SU-DHL-6 (cell line): ENCODE data around the gene ATG16L1.

Source experiments
- H2AFZ ChIP-seq: fragments of 200-600 bp; sonication (generic); 2 replicates; pipeline ENCODE4 v1.6.1; 2014; ENCODE audit warnings: low read depth, mild to moderate bottlenecking, moderate library complexity, mixed read lengths, antibody characterized with exemption, low read length; ENCODE audit not compliant: severe bottlenecking
- H3F3A ChIP-seq: fragments of 200-600 bp; shearing (Covaris generic); 2 replicates; pipeline ENCODE4 v1.6.0; 2016; ENCODE audit warnings: antibody characterized with exemption, mild to moderate bottlenecking; ENCODE audit not compliant: insufficient read depth
- H3K27ac ChIP-seq: fragments of 200-600 bp; sonication (generic); 2 replicates; pipeline ENCODE4 v1.5.1; 2016; ENCODE audit warnings: low read depth, mild to moderate bottlenecking, low read length, moderate library complexity, mixed read lengths
- H3K27me3 ChIP-seq: fragments of 200-600 bp; sonication (generic), shearing (Covaris generic); 2 replicates; pipeline ENCODE4 v1.6.0; 2014; ENCODE audit warnings: mild to moderate bottlenecking, low read length
- H3K36me3 ChIP-seq: fragments of 200-600 bp; sonication (generic); 2 replicates; pipeline ENCODE4 v1.6.1; 2014; ENCODE audit warnings: mild to moderate bottlenecking, low read length, mixed read lengths
- H3K4me2 ChIP-seq: fragments of 300-600, 200-600 bp; shearing (Covaris generic), sonication (generic); 2 replicates; pipeline ENCODE4 v1.6.0; 2014; ENCODE audit warnings: low read length, low read depth, mild to moderate bottlenecking; ENCODE audit not compliant: poor library complexity, severe bottlenecking
- H3K4me3 ChIP-seq: fragments of 200-600 bp; sonication (generic); 2 replicates; pipeline ENCODE4 v1.5.1; 2014; ENCODE audit warnings: antibody characterized with exemption, low read length, mild to moderate bottlenecking, mixed read lengths; ENCODE audit not compliant: insufficient read depth, poor library complexity, severe bottlenecking
- H3K79me2 ChIP-seq: fragments of 200-600 bp; sonication (generic); 2 replicates; pipeline ENCODE4 v1.6.1; 2014; ENCODE audit warnings: mild to moderate bottlenecking, low read length, moderate library complexity; ENCODE audit not compliant: insufficient read depth
- H3K9ac ChIP-seq: fragments of 200-600 bp; sonication (generic); 2 replicates; pipeline ENCODE4 v1.7.0; 2014; ENCODE audit warnings: mild to moderate bottlenecking, low read length
- H3K9me2 ChIP-seq: fragments of 200-600 bp; sonication (generic); replicated peaks from 2 replicates; pipeline ENCODE4 v1.6.1; 2014; ENCODE audit warnings: low read length; ENCODE audit not compliant: insufficient read depth
- H3K9me3 ChIP-seq: fragments of 200-600 bp; sonication (generic); 2 replicates; pipeline ENCODE4 v1.6.1; 2014; ENCODE audit warnings: low read length, mixed read lengths; ENCODE audit not compliant: insufficient read depth
- H4K20me1 ChIP-seq: fragments of 200-600 bp; sonication (generic); 2 replicates; pipeline ENCODE4 v1.6.1; 2014; ENCODE audit warnings: low read depth, mild to moderate bottlenecking, antibody characterized with exemption, low read length, moderate library complexity, mixed read lengths
- CTCF ChIP-seq: fragments of 200-600 bp; sonication (generic); IDR thresholded peaks from one replicate; pipeline ENCODE4 v1.5.1; 2017; ENCODE audit warnings: antibody characterized with exemption, mild to moderate bottlenecking, low read length, moderate library complexity; ENCODE audit not compliant: insufficient read depth, poor library complexity, severe bottlenecking
- EZH2phosphoT487 ChIP-seq: fragments of 200-600 bp; sonication (generic), shearing (Covaris generic); conservative IDR thresholded peaks from 2 replicates; pipeline ENCODE4 v1.6.1; 2018; ENCODE audit warnings: mild to moderate bottlenecking, antibody characterized with exemption, low read length, moderate library complexity, mixed read lengths

The ATG16L1 gene

DNA sequence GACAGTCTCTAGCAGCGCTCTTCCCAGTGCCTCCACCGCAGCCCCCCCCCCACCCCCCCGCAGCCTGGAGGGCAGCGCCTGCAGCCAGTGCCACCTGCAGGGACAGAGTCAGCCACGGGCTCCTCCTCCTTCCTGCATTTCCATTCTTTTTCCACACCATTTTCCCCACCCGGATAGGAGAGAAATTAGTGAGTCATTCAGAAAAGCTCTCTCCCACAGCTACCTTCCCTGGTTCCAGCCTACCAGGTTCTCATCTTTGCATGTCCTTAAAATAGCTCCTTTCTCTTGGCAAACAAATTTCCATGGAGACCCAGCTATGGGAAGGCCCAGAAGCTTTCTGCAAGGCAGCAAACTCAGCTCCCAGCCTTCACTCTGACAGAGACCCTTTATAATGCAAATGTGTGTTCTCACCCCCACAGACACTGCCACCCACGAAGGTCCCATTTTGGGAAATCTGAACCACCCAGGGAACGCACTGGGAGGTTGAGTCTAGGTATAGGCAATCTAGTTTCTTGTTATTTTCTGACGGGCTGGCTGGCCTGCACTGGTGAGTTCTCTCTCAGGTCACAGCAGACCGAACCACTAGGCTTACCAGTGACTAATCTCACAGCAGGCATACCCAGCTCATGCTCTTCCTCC lies 41.8 kb upstream of the ATG16L1 start:
- Histone ChIP-seq H3K4me3 (no peak overlapping the region), H2AFZ (no peak overlapping the region), H3K27me3 (no peaks in the 10 kb centered on the region), H3K9me3 (no peaks in the 10 kb centered on the region), H3F3A (no peaks in the 10 kb centered on the region), H3K9ac (no peak overlapping the region), H3K36me3 (no peaks in the 10 kb centered on the region), H3K9me2 (no peaks in the 10 kb centered on the region), H3K4me2 (no peak overlapping the region), H3K79me2 (no peaks in the 10 kb centered on the region), H4K20me1 (no peaks in the 10 kb centered on the region), H3K27ac (no peak overlapping the region)
- no peak for TF ChIP-seq EZH2phosphoT487
- no peak for TF ChIP-seq CTCF

- Histone ChIP-seq H3K27ac (no peak overlapping the region), H3K79me2 (no peaks in the 10 kb centered on the region), H3K36me3 (no peaks in the 10 kb centered on the region), H3K4me3 (no peak overlapping the region), H3K9me2 (no peaks in the 10 kb centered on the region), H3F3A (no peaks in the 10 kb centered on the region), H2AFZ (no peak overlapping the region), H3K27me3 (no peaks in the 10 kb centered on the region), H3K9me3 (no peaks in the 10 kb centered on the region), H4K20me1 (no peaks in the 10 kb centered on the region), H3K9ac (no peak overlapping the region), H3K4me2 (no peak overlapping the region)
- TF ChIP-seq CTCF (no peak), EZH2phosphoT487 (no peak)
Observed at GRCh38 chr2:233210281-233210680, 41.2 kb upstream of the ATG16L1 start.

DNA sequence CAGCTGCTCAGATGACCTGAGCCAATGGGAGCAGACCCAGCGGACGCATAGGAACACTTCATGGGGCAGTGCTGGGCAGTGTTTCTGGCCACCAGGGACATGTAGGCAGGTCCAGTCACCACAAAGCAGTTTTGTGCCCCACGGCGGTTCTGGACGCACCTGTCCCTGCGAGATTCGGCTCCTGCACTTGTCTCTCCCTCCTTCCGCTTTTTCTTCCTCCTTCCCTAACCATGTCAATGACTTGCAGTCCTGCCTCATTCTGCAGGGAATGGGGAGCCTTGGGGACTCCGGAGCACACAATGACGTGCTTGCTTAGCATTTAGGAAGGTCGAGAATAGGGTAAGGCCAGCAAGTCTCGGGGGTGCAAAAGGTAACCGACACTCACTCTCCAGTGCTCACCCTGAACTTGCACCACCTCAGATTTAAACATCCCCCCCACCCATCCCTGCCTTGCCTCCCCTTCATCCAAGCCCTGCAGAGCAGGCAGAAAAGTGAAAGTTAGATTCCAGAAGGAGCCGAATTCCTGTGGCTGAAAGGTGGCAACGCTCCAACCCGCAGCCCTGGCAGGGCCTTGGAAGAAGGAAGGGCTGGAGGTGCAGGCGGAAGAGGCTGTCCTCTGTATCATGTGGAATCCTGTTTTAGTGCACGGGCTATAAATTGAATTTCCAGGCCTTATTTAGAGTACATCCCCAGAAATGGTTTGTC lies 40.5 kb upstream of the ATG16L1 start:
- Histone ChIP-seq H4K20me1 (no peaks in the 10 kb centered on the region), H3K27me3 (no peaks in the 10 kb centered on the region), H2AFZ (no peak overlapping the region), H3K36me3 (no peaks in the 10 kb centered on the region), H3K4me3 (no peak overlapping the region), H3F3A (no peaks in the 10 kb centered on the region), H3K4me2 (no peak overlapping the region), H3K27ac (no peak overlapping the region), H3K9me3 (no peaks in the 10 kb centered on the region), H3K9me2 (no peaks in the 10 kb centered on the region), H3K9ac (no peak overlapping the region), H3K79me2 (no peaks in the 10 kb centered on the region)
- TF ChIP-seq EZH2phosphoT487, result no peak
- no peak for TF ChIP-seq CTCF
